K562 (cell line): ENCODE results near the gene SLC37A4. TPM values are rescaled to one million over a fixed set of nuclear protein-coding genes. Genes with fewer than 3 reads are reported as not detected.

Experiments used
- CBFB ChIP-seq: sonication (generic); formaldehyde crosslinking; IDR thresholded peaks from 2 replicates; pipeline ENCODE4 v1.4.0; 2020; ENCODE audit warnings: mild to moderate bottlenecking, missing genetic modification reagents
- CBX1 ChIP-seq: sonication (generic); IDR thresholded peaks from 2 replicates; pipeline ENCODE4 v1.6.1; 2016; ENCODE audit warnings: antibody characterized with exemption, low read depth, mild to moderate bottlenecking
- CLOCK ChIP-seq: fragments of 250-450 bp; sonication (Bioruptor Pico); IDR thresholded peaks from 2 replicates; pipeline ENCODE4 v1.4.0; 2020; ENCODE audit warnings: mild to moderate bottlenecking, moderate library complexity, borderline replicate concordance
- CREB3L1 ChIP-seq: fragments of 450-650 bp; IDR thresholded peaks from 2 replicates; pipeline ENCODE4 v1.6.1; 2014; ENCODE audit warnings: low read depth, mild to moderate bottlenecking, moderate library complexity, borderline replicate concordance
- FOS ChIP-seq: IDR thresholded peaks from 3 replicates; pipeline ENCODE4 v1.6.1; 2011; ENCODE audit not compliant: insufficient read length; ENCODE audit errors: extremely low read depth
- FOXJ2 ChIP-seq: fragments of 200-800 bp; sonication (Bioruptor generic); IDR thresholded peaks from 2 replicates; pipeline ENCODE4 v1.6.1; 2016; ENCODE audit warnings: missing genetic modification characterization, missing compliant biosample characterization
- GTF2E2 ChIP-seq: fragments of 200-800 bp; sonication (Bioruptor generic); IDR thresholded peaks from 2 replicates; pipeline ENCODE4 v1.6.1; 2016; ENCODE audit warnings: missing genetic modification characterization, missing compliant biosample characterization
- KDM4B ChIP-seq, 2 experiments: fragments of 450-650 bp in 1 of 2; sonication (generic) in 1 of 2; IDR thresholded peaks; 2 replicates each; pipeline ENCODE4 v1.6.1; 2016 to 2017; ENCODE audit warnings: borderline replicate concordance in 2 of 2, antibody characterized with exemption in 1 of 2, low read depth in 1 of 2, mild to moderate bottlenecking in 1 of 2
- KLF1 ChIP-seq: fragments of 450-650 bp; IDR thresholded peaks from 2 replicates; pipeline ENCODE4 v1.6.1; 2016; ENCODE audit warnings: missing genetic modification characterization, missing compliant biosample characterization
- KLF6 ChIP-seq: fragments of 250-450 bp; sonication (Bioruptor Pico); IDR thresholded peaks from 2 replicates; pipeline ENCODE4 v1.4.0; 2020; ENCODE audit warnings: mild to moderate bottlenecking, moderate library complexity, borderline replicate concordance
- MBD2 ChIP-seq: sonication (generic); IDR thresholded peaks from 2 replicates; pipeline ENCODE4 v1.6.1; 2016; ENCODE audit warnings: low read depth, borderline replicate concordance
- NEUROD1 ChIP-seq: fragments of 150-350 bp; IDR thresholded peaks from 2 replicates; pipeline ENCODE4 v1.6.1; 2014; ENCODE audit warnings: borderline replicate concordance, low read length, low read depth; ENCODE audit not compliant: partially characterized antibody
- PCBP1 ChIP-seq: fragments of 200-400 bp; formaldehyde crosslinking; IDR thresholded peaks from 2 replicates; pipeline ENCODE4 v1.6.1; 2018; ENCODE audit warnings: mild to moderate bottlenecking, low read depth, low read length; ENCODE audit not compliant: poor library complexity, severe bottlenecking
- POLR2G ChIP-seq: fragments of 200-400 bp; formaldehyde crosslinking; IDR thresholded peaks from 2 replicates; pipeline ENCODE4 v1.6.1; 2017; ENCODE audit warnings: low read depth, mild to moderate bottlenecking, antibody characterized with exemption, low read length, moderate library complexity
- RAD51 ChIP-seq: fragments of 450-650 bp; IDR thresholded peaks from 2 replicates; pipeline ENCODE4 v1.7.1; 2016; ENCODE audit warnings: low read depth, mild to moderate bottlenecking, borderline replicate concordance
- RBM15 ChIP-seq: fragments of 200-400 bp; formaldehyde crosslinking; IDR thresholded peaks from 2 replicates; pipeline ENCODE4 v1.6.1; 2018; ENCODE audit warnings: mild to moderate bottlenecking, low read length, moderate library complexity; ENCODE audit not compliant: insufficient read depth
- SOX6 ChIP-seq: fragments of 450-650 bp; IDR thresholded peaks from 2 replicates; pipeline ENCODE4 v1.6.1; 2014; ENCODE audit warnings: mild to moderate bottlenecking
- ZNF589 ChIP-seq: fragments of 200-800 bp; sonication (Bioruptor generic); IDR thresholded peaks from 2 replicates; pipeline ENCODE4 v1.6.1; 2016; ENCODE audit warnings: low read depth, missing genetic modification characterization, missing compliant biosample characterization
- ZNF766 ChIP-seq: fragments of 200-800 bp; sonication (Bioruptor generic); conservative IDR thresholded peaks from 2 replicates; pipeline ENCODE4 v1.6.1; 2016; ENCODE audit warnings: missing genetic modification characterization, missing compliant biosample characterization
- polyA plus RNA-seq, 8 experiments: library from polyadenylated mRNA; depleted of rRNA in 4 of 8; stranded (reverse) in 5 of 8; unstranded in 3 of 8; fragments of >200 nt; fragmentation: Nextera tagmentation in 2 of 8; fragmentation: Illumina TruSeq in 1 of 8; extraction: Ambion mirVana in 2 of 8; extraction: Trizol in 1 of 8; gene quantifications; 2 replicates each; pipeline versions ENCODE4 v1.2.1 to v1.2.3, GENCODE V29; 2011 to 2014; ENCODE audit warnings: inconsistent platforms in 1 of 8, missing spikeins in 1 of 8
- total RNA-seq, 7 experiments: library from RNA; depleted of rRNA in 6 of 7; stranded (reverse); fragments of >200 nt in 6 of 7; fragmentation: Illumina TruSeq in 2 of 7; extraction: Trizol in 2 of 7; gene quantifications; 2 replicates each; pipeline versions ENCODE4 v1.2.1 to v1.2.3, GENCODE V29; 2011 to 2021; ENCODE audit warnings: low replicate concordance in 1 of 7
- TF ChIP-seq, protein P1 (sequence below): fragments of 250-450 bp; sonication (Bioruptor Pico); IDR thresholded peaks from 2 replicates; pipeline ENCODE4 v1.9.0; 2021; ENCODE audit warnings: mild to moderate bottlenecking, inconsistent platforms

Gene SLC37A4
- total and polyA plus RNA-seq, 9 of the 15 experiments (the other 6 are each of a cell fraction or from before 2014, with no cell fraction given): 24.7 to 73.9 (median 40.7) TPM

DNA sequence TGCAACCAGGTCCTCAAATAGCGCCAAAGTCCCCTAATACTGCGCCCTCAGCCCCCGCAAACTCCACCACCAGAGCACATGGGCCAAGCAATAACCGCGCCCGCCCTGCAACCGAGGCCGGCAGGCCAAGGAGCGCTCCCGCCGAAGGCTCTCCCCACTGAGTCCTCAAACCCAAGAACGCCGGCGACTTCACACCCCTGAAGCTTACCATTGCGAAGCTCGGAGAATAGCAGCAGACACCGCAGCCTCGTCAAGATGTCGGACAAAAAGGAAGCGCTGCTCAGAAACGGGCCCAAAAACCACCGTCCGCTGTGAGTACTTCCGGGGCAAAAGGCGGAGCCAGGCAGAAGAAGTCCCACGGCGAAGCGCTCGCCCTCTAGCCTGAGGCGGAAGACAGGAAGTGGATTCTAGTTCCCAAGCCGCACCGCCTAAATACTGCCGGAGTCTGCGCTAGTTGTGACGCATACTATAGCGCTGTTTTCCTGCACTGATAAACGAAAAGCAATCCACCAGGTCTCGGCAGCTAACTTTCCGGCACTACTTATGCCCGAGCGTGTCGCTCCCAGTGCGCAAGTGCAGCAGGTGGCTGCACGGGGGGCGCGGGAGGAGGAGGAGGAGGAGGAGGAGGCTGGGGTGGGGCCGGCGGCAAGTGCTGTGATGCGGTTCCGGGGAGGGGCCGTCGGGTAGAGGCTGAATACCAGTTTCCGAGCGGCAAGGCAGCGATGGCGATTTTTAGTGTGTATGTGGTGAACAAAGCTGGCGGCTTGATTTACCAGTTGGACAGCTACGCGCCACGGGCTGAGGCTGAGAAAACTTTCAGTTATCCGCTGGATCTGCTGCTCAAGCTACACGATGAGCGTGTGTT is 12.4 kb downstream of the SLC37A4 start, which contains the start of the genes RPS25 and TRAPPC4 (continued):
- peak; percentile 73; the same call in 1 of the 2 replicates for TF ChIP-seq KLF6 (CRISPR knock-in tag)
- peak; percentile 74; the same call in 1 of the 2 replicates for TF ChIP-seq MBD2
- TF ChIP-seq SOX6: peak; percentile 33
- TF ChIP-seq GTF2E2 (tag): peak; percentile 55
- peak in 1 of 2 experiments; percentile 93; a peak in 1 of 4 replicates for TF ChIP-seq KDM4B (IDR thresholded peaks at IDR 0.05; ENCODE audit: borderline replicate concordance in 2 of 2, low read depth in 1 of 2)
- TF ChIP-seq POLR2G: peak; percentile 95
- TF ChIP-seq PCBP1: peak; percentile 31
- peak; percentile 77 for TF ChIP-seq CREB3L1
- no peak for TF ChIP-seq ZNF589
- no peak for TF ChIP-seq ZNF766
- no peak for TF ChIP-seq RAD51
- no peak for TF ChIP-seq CLOCK (CRISPR knock-in tag)
- TF ChIP-seq KLF1 (tag): peak; percentile 52; the same call in 1 of the 2 replicates
- TF ChIP-seq NEUROD1: peak; percentile 77
- TF ChIP-seq RBM15: no peak
- 0 out of 2 replicates have a peak, but pooled peaks have one; percentile 20 for TF ChIP-seq CBX1
- no peak for TF ChIP-seq FOS
- TF ChIP-seq CBFB (CRISPR knock-in tag): peak; percentile 13; the same call in 1 of the 2 replicates
- peak; percentile 46; the same call in 1 of the 2 replicates for TF ChIP-seq FOXJ2 (tag)
- TF ChIP-seq, protein P1, sequence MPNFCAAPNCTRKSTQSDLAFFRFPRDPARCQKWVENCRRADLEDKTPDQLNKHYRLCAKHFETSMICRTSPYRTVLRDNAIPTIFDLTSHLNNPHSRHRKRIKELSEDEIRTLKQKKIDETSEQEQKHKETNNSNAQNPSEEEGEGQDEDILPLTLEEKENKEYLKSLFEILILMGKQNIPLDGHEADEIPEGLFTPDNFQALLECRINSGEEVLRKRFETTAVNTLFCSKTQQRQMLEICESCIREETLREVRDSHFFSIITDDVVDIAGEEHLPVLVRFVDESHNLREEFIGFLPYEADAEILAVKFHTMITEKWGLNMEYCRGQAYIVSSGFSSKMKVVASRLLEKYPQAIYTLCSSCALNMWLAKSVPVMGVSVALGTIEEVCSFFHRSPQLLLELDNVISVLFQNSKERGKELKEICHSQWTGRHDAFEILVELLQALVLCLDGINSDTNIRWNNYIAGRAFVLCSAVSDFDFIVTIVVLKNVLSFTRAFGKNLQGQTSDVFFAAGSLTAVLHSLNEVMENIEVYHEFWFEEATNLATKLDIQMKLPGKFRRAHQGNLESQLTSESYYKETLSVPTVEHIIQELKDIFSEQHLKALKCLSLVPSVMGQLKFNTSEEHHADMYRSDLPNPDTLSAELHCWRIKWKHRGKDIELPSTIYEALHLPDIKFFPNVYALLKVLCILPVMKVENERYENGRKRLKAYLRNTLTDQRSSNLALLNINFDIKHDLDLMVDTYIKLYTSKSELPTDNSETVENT (CRISPR knock-in tag): no peak
